Measurements from ENCODE around the gene DRD3. TPM values are rescaled to one million over a fixed set of nuclear protein-coding genes. Genes with fewer than 3 reads are reported as not detected.
A peak's percentile ranks its signal among the peaks of the same experiment; 100 is the strongest.

DRD3 gene
- total RNA-seq = not detected

GRCh38 chr3:114178770-114179368 is at the start of gene DRD3:
Gene DRD3 (minus strand): TSS chr3:114179052. CDS start chr3:114171992, 7,060 bp downstream.
- Histone ChIP-seq H3K4me3 (no peak within 1 kb of the TSS), H3K36me3 (no peaks in the 10 kb centered on the region), H3K9ac (ENCODE audit: low read depth in 2 of 2, low read length in 2 of 2) (no peak within 1 kb of the TSS), H3K27me3 (no peaks in the 10 kb centered on the region), H3K9me3 (no peaks in the 10 kb centered on the region), H3K4me1 (no peaks in the 10 kb centered on the region), H3K27ac (no peak within 1 kb of the TSS)
- TF ChIP-seq, protein P1, sequence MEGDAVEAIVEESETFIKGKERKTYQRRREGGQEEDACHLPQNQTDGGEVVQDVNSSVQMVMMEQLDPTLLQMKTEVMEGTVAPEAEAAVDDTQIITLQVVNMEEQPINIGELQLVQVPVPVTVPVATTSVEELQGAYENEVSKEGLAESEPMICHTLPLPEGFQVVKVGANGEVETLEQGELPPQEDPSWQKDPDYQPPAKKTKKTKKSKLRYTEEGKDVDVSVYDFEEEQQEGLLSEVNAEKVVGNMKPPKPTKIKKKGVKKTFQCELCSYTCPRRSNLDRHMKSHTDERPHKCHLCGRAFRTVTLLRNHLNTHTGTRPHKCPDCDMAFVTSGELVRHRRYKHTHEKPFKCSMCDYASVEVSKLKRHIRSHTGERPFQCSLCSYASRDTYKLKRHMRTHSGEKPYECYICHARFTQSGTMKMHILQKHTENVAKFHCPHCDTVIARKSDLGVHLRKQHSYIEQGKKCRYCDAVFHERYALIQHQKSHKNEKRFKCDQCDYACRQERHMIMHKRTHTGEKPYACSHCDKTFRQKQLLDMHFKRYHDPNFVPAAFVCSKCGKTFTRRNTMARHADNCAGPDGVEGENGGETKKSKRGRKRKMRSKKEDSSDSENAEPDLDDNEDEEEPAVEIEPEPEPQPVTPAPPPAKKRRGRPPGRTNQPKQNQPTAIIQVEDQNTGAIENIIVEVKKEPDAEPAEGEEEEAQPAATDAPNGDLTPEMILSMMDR (IDR thresholded peaks at IDR 0.05) = no peak
- intact Hi-C loops (cut with DNase I) = no loop called here
- DNase-seq = no peak

DNA sequence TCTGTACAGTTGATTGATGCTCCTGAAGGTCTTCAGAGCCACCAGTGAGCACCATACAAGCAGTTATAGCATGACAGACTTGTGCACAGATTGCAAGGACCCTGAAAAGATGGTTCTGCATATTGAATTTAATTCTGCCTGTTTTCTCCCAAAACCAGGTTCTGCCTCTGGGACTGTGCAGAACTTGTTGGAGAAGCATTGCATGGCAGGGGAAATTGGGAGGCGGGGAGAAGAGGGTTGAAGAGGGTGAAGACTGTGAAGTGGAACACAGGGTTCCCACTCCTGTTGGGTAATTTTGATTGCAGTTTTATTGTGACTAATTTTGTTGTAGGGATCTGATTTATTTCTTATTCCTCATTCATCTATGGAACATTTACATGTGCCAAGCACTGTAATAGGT is 48.2 kb upstream of the DRD3 start:
- TF ChIP-seq, protein P1 (IDR thresholded peaks at IDR 0.05) = no peak
- Histone ChIP-seq H3K36me3 (no peaks in the 10 kb centered on the region), H3K27me3 (no peaks in the 10 kb centered on the region), H3K9me3 (no peaks in the 10 kb centered on the region), H3K27ac (no peak overlapping the region), H3K4me1 (no peaks in the 10 kb centered on the region), H3K9ac (ENCODE audit: low read depth in 2 of 2, low read length in 2 of 2) (no peak overlapping the region), H3K4me3 (no peak overlapping the region)
- intact Hi-C loops (cut with DNase I) = no loop called here
- no peak for DNase-seq

GRCh38 chr3:114226313-114226712 is 47.5 kb upstream of the DRD3 start:
- no peak overlapping the region for H3K4me3 ChIP-seq
- no peaks in the 10 kb centered on the region for H3K27me3 ChIP-seq
- H3K36me3 ChIP-seq = no peaks in the 10 kb centered on the region
- H3K9ac ChIP-seq (ENCODE audit: low read depth in 2 of 2, low read length in 2 of 2) = no peak overlapping the region
- no peaks in the 10 kb centered on the region for H3K4me1 ChIP-seq
- intact Hi-C loops (cut with DNase I) = no loop called here
- H3K9me3 ChIP-seq = no peaks in the 10 kb centered on the region
- TF ChIP-seq, protein P1 (IDR thresholded peaks at IDR 0.05) = no peak
- no peak overlapping the region for H3K27ac ChIP-seq
- DNase-seq = no peak

DNA sequence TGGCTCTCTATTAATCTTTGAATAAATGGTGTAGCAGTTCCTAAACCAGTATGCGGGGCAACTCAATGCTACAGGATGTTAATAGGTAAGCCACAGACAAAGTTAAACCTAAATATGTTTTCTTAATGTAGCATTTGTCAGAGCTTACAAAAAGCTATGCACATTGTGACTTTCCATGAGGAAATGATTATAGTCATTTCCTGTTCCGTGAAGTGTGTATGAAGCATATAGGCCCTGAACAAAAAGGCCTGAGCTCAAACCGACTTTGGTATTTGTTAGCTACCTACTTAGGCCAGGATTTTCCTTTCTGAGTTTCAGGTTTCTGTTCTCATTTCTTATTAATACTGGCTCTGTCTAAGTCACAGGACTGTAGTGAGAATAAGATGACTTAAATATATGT is 44.3 kb upstream of the DRD3 start:
- DNase-seq = no peak
- intact Hi-C loops (cut with DNase I) = no loop called here

GRCh38 chr3:114221881-114222264 is 43.0 kb upstream of the DRD3 start:
- Histone ChIP-seq H3K9me3 (no peaks in the 10 kb centered on the region), H3K27me3 (no peaks in the 10 kb centered on the region), H3K4me1 (no peaks in the 10 kb centered on the region), H3K36me3 (no peaks in the 10 kb centered on the region), H3K4me3 (no peak overlapping the region), H3K27ac (peak overlapping the region; percentile 32), H3K9ac (ENCODE audit: low read depth in 2 of 2, low read length in 2 of 2) (no peak overlapping the region)
- intact Hi-C loops (cut with DNase I) = no loop called here
- TF ChIP-seq, protein P1 (IDR thresholded peaks at IDR 0.05) = no peak
- no peak for DNase-seq

More for the DNA sequence above, 44.3 kb upstream of the DRD3 start:
- no peaks in the 10 kb centered on the region for H3K4me1 ChIP-seq
- no peak overlapping the region for H3K9ac ChIP-seq (ENCODE audit: low read depth in 2 of 2, low read length in 2 of 2)
- TF ChIP-seq, protein P1 (IDR thresholded peaks at IDR 0.05) = no peak
- peak overlapping the region; percentile 7 for H3K27ac ChIP-seq
- H3K9me3 ChIP-seq = no peaks in the 10 kb centered on the region
- H3K36me3 ChIP-seq = no peaks in the 10 kb centered on the region
- H3K27me3 ChIP-seq = no peaks in the 10 kb centered on the region
- H3K4me3 ChIP-seq = no peak overlapping the region

All from colonic mucosa (tissue), 4 donors.